ENCODE data around the gene RAI1.

Gene RAI1

GRCh38 chr17:17737961-17738894 is 57.0 kb downstream of the RAI1 start:
- no peak for DNase-seq

- DNase-seq, result no peak
Measured at GRCh38 chr17:17738901-17739300, 57.6 kb downstream of the RAI1 start.

GRCh38 chr17:17739388-17740066 is 58.3 kb downstream of the RAI1 start:
- DNase-seq, result no peak

DNA sequence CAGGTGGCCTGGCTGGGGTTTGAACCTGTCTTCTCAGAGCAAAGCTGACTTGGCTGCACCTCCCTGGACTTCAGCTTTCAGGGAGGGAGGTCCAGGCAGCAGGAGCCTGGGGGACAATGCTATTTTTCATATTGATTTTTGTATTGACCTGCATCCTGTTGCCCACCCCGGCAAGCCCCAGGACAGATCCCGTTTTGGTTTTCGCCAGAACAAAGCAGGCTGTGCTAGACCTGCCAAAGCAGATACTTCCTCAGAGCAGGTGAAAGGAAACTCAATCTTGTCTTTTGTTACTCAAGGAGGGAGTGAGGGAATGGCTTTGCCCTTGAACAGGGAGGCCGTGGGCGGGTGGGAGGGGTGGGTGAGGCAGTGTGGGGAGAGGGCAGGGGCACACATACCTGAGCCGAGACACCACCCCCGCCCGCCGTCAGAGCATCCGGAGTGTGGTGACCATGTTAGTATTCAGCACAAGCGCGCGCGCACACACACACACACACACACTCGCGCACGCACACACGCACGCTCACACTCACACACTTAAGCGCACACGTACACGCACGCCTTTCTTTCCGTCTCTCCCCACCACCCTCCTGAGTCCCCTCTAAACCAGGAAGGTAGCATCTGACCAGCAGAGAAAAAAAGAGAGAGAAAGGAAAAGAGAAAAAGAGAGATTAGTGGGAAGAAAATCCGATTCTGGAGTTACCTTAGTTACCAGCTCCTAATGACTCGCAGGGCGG is 59.5 kb downstream of the RAI1 start:
- no peak for DNase-seq

DNA sequence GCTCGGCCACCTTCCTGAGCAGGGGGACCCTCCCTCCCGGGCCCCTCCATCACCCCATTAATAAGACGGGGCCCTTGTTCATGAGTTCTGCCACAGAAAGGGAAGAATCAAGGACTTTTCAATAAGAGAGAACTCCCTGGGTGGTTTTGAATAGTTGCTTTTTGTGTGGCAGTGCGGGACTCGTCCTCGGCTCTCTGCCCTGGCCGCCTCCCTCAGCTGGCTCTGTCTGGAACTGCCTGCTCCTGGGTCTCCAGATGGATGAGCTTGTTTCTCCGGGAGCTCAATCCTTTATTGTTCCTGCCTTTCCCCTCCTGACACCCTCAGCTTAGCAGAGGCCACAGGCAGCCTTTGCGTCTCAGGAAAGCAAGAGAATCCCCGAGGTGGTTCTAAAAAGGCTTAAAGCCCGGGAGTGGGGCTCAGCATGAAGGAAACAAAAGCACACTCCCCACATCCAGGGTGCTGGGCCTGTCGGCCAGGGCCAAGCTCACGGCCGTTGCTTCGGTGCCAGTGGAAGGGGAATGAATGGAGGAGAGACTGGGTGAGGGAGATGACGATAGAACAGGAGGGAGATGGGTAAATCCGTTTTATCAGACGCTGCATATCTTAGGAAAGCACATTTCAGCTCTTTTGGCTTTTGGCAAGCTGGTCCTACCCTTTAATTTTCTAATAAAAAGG is 60.2 kb downstream of the RAI1 start:
- no peak for DNase-seq

DNA sequence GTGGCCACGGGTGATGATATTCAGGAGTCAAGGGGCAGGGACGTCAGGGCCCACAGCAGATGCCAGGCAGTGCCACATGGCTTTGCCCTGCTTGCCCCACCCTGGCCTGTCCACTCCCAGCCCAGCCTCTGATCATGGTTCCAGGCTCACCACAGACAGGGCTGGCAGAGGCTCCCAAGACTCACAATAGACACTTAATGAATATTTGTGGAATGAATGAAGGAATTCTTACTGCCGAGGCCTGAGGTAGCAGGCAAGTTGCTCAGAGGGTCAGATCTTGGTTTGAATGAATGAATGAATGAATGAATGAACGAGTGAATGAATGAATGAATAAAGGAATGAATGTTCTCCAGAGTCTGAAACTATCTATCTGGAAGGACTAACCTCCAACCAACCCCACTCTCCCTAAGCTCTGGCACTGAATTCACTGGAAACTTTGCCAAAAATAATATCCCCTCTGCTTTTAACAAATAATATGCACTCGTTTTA is 60.9 kb downstream of the RAI1 start:
- DNase-seq, result no peak

DNA sequence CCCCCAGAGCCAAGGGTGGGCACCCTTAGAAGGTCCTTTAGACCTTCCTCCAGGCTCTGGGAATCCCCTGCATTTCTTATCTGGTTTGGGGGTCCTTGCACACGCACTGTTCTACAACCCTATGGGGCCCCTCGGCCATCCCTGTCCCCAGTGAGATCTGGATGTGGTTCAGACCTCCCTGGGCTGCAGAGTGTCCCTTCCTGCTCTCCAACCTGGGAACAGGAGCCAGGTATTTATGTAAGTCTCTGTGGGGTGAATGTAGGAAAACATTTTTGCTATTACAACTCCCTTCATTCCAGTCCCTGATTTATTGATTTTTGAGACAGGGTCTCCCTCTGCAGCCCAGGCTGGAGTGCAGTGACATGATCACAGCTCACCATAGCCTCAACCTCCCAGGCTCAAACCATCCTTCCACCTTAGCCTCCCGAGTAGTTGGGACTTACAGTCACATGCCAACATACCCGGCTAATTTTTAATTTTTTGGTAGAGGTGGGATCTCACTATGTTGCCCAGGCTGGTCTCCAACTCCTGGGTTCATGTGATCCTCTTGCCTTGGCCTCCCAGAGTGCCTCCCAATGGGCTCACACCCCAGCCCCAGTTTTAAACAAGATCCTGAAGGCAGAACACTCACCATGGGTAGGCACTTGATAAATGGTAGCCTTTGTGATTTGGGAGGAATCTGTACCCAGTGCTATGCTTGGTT is 61.6 kb downstream of the RAI1 start:
- DNase-seq, result no peak

- DNase-seq, result no peak
Measured at GRCh38 chr17:17743391-17744112, 62.3 kb downstream of the RAI1 start.

DNA sequence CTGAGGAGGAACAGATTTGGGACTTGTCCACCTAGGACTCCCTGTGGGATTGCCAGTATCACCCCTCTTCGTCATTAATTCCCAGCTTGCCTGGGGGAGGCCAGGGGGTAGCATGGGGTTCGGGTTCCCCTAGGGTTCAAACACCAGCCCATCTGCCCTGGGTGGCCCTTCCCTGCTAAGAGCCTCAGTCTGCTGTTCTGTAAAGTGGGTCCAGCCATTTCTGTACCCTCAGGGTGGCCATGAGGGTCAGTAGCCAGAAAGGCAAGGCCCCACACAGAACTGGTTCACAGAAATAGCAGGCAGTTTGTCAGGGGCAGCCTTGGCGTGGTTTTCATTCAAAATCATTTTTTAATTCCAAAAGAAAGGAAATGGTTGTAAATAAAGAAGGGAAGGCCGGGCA is 62.9 kb downstream of the RAI1 start:
- DNase-seq, result no peak

- DNase-seq, result no peak
Measured at GRCh38 chr17:17745476-17746455, 64.5 kb downstream of the RAI1 start.

GRCh38 chr17:17748179-17748578 is 66.9 kb downstream of the RAI1 start:
- no peak for DNase-seq

GRCh38 chr17:17748604-17749003 is 67.3 kb downstream of the RAI1 start:
- DNase-seq, result no peak

- no peak for DNase-seq
Measured at GRCh38 chr17:17749025-17749772, 67.9 kb downstream of the RAI1 start.

GRCh38 chr17:17749921-17750320 is 68.7 kb downstream of the RAI1 start:
- DNase-seq, result no peak

DNA sequence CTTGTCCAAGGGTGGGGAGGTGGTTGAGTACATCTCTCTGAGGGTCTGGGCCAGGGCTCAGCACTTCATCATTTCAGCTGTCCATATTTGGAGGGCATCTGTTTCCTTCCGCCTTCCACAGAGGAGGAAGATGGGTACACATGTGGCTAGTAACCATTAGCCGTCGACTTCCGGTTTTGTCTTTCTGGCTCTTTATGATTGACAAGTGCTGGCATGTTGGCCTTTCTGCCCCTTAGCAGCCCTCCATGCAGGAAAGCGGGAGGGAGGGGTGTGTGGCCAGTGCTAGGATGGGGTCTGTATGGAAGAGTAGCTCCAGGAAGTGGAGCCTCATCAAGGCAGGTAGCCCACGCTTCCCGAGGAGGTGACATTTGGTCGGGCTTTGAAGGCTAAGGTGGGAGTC is 69.6 kb downstream of the RAI1 start:
- no peak for DNase-seq

DNA sequence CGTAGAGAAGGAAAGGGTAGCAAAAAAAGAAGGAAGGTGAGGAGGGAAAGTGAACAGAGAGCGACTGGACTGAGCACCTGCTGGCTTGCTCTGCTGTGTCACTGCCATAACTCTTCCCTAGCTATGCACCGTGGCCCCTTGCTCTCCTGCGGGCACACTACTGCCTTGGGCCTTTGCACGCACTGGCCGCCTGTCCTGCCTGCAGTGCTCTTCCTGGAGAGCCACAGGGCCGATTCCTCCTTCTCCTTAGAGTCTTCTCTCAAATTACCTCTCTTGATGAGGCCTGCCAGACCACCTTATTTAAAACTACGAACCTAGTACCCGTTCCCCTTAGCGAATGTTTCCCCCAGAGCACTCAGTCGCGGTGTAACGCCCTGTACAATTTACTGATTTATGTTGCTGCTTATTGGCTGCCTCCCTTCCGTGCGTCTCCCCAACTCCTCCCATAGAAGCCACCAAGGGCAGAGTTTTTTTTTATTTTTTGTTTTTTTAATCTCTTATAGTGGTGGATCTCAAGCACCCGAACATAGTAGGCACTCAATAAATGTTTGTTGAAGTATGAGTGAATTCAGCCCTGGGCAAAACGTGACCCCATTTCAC is 70.3 kb downstream of the RAI1 start:
- no peak for DNase-seq

DNA sequence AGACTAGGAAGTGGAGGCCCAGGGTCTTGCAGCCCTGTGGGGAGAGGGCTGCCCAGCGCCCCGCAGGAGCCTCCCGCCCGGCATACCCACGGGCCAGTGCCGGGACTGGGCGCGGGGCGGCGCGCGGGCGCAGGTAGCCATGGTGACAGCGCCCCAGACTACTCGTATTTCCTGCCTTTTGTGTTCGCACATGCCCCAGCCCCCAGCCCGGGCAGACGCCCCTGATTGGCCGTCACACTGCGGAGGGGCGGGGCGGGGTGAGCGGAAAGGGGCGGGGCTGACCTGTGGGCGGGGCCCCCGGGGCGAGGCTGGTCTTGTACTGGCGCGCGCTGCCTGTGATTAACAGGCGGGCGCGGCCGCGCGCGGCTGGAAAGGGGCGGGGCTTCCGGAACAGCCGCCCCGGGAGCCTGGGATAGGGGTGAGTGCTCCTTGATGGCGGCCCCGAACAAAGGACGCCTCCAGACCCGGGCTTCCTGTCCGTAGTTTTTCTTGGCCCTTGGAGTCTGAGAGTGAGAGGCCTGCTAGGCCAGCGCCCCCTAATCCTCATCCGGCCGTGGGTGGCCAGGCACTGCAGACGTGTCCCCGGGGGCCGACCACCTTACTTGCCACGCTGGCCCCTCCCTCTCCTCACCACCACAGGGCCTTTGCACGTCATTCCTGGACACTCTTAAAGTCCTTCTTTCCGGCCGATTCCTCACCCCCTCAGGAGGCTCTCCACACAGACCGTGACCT is 71.0 kb downstream of the RAI1 start:
- DNase-seq, result peak; percentile 98

DNA sequence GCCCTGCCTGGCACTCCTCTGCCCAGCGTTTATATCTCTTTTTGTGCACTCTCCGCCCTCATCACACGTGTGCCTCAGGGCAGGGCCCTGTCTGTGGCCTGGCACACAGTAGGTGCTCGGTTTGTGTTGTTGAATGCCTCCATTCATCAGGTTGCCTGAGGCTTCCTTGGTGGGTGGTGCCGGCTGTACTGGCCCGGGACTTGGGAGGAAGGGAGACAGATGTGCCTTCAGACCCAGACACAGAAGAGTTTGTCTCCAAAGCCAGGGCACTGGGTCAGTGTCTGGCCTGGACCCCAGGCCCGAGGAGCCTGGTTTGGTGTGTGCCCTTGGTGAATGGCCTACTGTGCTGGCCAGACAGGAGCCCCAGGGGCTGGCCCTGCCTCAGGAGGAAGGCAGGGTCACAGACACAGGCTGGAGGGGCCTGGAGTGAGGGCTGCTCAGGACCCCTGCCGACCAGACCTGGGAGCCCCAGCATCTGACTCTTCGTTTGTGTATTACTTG is 71.6 kb downstream of the RAI1 start:
- DNase-seq, result no peak

Measured in RPMI8226 (cell line).